Right lobe of liver (tissue), 4 donors: Measurements from ENCODE around the gene INSIG1.

ENCODE experiments used
- CTCF ChIP-seq, 4 donors: fragments of 200-600 bp in 3 of 4; fragments of 450-650 bp in 1 of 4; IDR thresholded peaks; one replicate each; pipeline versions ENCODE4 v1.5.1 to v1.8.0; 2016 to 2022; ENCODE audit warnings: antibody characterized with exemption in 4 of 4, mild to moderate bottlenecking in 2 of 4
- POLR2A ChIP-seq: fragments of 450-650 bp; IDR thresholded peaks from one replicate; pipeline ENCODE4 v1.6.1; 2017; ENCODE audit warnings: antibody characterized with exemption, mild to moderate bottlenecking
- donor health status: DM: no; HTN: no; CAD: no.
- donor health status: DM: no; HTN: no; CAD: no.
- donor health status: DM: no; HTN: yes; CAD: no.

GRCh38 chr7:155256081-155256760, 41.5 kb upstream of the INSIG1 start:
- TF ChIP-seq CTCF (IDR thresholded peaks at IDR 0.05) (no peak), POLR2A (no peak)
